GM18508 (cell line): ENCODE results near the gene AHR.

ENCODE experiments used
- ATAC-seq: cut with Tn5 transposase; IDR thresholded peaks from one replicate; pipeline ENCODE4 v1.9.1; 2021; ENCODE audit warnings: moderate number of reproducible peaks; ENCODE audit not compliant: insufficient read depth, unreplicated experiment

The AHR gene

GRCh38 chr7:17302575-17303142 lies 4.2 kb downstream of the AHR start:
- ATAC-seq, result peak; percentile 28

GRCh38 chr7:17304926-17305325 lies 6.5 kb downstream of the AHR start:
- ATAC-seq, result no peak

DNA sequence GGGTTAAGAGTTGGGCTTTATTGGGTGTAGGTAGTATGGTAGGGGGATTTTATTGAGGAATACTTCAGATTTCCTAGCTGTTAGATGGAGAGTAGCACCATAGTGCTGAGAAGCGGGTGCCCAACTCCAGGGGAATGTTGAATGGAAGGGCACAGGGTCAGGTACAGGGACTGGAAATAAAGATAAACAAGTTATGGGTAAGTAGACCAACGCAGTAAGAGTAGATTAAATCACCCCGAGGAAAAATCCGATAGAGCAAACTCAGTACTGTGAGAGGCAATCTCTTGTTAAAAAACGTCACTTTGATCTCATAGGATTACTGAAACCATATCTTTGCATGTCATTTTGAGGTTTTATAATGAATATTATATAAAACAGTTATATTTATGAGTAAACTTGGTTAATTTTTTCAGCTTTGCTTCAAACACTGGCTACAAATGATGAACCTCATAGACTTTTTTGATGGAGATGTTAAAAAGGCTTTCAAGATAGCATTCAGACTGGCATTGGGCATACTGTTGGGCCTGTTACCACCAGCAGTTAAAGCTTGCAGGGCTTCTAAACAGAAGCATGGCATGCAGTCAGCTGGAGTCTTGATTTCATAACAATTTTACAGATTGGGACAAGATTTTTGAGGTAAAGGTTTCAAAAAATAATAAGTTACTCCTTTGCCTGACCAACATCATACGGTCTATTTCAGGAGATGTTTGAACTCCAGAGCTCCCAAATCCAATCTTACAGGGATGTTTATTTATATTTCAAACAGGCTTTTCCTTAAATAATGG lies 7.1 kb downstream of the AHR start:
- no peak for ATAC-seq

- ATAC-seq, result no peak
Measured at GRCh38 chr7:17307000-17307399, 8.5 kb downstream of the AHR start.

GRCh38 chr7:17307558-17307957 lies 9.1 kb downstream of the AHR start:
- no peak for ATAC-seq

- no peak for ATAC-seq
Measured at GRCh38 chr7:17307969-17308648, 9.7 kb downstream of the AHR start.

DNA sequence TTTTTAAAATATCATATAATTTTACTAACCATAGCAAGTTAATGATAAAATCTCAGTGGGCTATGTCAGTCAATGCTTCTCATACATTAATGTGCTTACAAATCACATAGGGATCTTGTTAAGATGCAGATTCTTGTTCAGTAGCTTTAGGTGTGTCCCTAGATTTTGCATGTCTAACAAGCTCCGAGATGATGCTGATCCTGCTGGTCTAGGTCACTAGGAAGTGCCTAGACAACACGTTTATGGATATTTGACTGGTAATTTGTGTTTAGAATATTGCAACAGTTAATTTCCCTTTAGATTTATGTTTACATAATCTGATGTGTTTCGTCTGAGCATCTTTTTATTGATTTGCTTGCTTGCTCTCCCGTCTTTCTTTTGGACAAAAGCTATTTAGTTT lies 12.7 kb downstream of the AHR start:
- ATAC-seq, result no peak

DNA sequence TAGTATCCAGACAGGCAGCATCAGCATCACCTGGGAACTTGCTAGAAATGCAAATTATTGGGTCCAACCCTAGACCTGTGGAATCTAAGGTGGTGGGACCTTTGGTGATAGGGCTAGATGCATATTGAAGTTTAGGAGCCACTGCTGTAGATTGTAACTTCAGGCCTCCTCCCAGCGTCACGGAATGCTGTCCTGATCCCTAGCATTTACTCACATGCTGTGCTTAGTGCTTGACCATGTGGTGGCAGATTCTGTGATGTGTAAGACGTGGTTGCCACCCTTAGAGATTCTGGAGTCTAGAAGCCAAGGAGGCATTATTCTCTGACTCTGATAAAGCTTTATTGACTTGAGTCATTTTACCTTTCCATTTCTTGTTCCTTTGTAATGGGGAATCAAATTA lies 13.5 kb downstream of the AHR start:
- no peak for ATAC-seq

GRCh38 chr7:17312641-17313040 lies 14.2 kb downstream of the AHR start:
- no peak for ATAC-seq

DNA sequence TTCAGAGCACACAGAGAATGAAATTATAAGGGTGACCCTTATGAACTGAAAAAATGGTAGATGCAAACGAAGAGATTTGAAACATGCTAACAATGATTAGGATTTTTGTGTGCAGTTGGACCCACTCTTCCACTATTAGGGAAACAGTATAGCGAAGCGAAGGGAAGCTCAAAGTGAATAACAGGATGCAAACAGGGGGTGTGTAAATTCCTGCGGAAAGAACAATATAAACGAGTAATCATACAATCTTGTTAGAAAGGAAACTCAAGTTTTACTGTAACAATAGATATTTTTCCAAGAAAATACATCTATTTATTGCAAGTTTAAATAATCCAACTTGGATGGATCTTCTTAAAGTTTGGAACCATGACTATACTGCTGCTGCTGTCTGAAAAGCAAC lies 14.7 kb downstream of the AHR start:
- ATAC-seq, result no peak

- ATAC-seq, result no peak
Measured at GRCh38 chr7:17315974-17316373, 17.5 kb downstream of the AHR start.

- no peak for ATAC-seq
Measured at GRCh38 chr7:17318146-17318545, 19.7 kb downstream of the AHR start.

GRCh38 chr7:17319164-17320101 lies 21.0 kb downstream of the AHR start:
- ATAC-seq, result no peak

DNA sequence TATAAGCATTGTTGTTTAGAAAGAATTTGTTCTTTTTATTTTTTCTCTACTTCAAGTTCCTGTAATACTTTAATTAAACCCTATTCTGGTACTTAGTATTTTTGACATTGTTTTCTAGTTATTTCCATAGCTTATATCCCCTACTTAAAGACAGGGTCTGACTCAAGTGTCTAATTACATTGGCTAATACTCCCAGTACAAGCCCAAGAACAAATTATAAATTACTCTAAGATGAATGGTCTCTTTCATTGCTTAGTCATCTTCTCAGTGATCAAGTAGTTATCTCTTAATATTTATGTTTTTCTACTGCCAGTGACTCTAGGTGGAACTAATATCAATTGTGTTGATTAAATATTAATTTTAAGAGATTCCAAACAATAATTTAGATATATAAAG lies 21.6 kb downstream of the AHR start:
- no peak for ATAC-seq

DNA sequence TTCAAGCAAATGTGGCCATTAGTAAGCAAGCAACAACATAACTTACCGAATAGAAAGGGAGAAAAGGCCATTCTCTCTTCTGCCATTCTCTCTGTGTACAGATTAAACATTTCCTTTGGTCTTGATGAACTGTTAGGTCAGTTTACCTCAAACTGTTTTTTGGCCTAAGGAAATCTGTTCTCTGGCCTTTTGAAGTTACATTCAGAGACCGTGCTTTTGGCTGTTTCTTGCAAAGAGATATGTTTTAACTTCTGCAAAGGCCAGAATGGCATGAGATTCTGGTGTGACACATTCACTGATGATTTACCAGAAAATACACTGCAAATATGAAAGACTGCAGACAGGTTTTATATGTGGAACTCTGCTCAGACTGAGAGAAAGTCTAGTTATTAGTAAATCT lies 22.2 kb downstream of the AHR start:
- ATAC-seq, result no peak

DNA sequence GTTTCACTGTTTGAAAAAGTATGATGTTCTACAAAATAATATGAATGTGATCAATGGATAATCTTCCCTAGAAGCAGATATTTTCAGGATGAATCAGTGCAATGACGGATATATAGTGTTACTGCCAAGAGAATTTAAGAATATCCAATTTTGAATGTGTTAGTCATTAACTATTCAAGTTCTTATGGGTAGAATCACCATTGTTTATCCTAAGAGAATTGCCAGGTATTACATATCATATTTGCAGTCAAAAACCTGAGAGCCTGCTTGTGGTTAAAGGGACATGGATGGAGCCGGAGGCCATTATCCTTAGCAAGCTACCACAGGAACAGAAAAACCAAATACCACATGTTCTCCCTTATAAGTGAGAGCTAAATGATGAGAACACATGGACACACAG lies 26.9 kb downstream of the AHR start:
- ATAC-seq, result no peak

DNA sequence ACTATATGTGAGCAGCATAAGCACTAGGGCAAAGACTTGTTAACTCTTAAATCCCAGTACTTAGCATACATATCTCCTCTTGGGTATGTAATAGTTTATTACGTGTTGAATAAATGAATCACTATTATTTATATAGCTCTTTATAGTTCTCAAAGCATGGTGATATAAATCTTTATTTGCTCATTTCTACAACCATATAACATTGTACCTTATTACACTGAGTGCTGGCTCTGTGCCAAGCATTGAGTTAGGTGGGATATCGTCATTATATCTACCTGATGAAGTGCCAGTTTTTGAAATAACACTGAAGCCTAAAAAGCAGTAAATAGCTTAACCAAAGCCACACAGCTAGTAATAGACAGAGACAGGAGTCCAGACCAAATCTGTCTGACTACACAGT lies 27.9 kb downstream of the AHR start:
- no peak for ATAC-seq

DNA sequence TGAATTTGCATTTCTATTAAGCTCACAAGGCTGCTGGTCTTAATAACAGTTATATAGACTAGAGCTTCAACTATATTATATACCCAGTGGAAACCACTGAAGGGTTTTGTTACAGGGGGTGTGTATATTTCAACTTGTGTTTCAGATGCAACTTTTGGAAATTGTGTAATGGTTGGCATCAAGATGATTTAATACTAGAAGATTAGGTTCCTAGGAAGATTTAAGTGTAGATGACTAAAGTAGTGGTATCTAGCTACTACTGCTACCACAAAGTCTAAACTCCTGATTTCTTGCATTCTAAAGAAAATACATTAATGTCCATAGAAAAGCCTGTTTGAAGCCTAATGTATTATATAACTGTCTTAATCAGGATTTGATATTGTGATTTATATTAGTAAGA lies 30.2 kb downstream of the AHR start:
- no peak for ATAC-seq

DNA sequence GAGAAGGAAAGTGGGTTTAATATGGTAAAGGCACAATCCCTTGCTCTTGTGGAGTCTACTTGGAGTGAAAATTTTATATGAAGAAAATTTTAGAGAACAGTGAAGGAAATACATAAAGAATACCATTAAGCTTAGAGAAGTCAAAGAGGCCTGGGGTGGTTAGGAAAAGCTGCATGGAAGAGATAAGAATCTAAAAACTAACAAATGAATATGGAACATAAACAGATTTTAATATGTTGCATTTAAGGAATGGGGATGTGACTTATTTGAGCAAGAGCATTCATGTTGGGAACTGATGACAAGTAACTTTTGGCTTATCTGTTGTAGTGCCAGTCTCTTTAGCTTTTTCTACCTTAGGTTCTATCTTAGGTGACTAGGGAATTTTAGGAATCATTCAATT lies 31.0 kb downstream of the AHR start:
- ATAC-seq, result no peak

- no peak for ATAC-seq
Measured at GRCh38 chr7:17331891-17332501, 33.5 kb downstream of the AHR start.
